ENCODE results near the gene CERK.

CERK gene

DNA sequence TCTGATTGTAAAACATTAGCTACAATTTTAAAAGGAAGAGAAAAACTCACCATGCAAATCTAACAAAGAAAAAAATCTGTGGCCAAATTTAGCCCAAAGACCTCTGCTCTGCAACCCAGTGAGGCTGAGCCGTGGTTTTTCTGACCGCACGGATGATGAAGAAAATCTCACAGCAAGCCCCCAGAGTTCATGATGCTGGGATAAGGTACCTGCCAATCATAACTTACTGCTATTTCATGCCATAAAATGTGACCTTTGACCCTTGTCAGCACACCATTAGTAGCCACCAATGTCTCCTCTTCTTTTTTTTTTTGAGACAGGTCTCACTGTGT, 11.1 kb downstream of the CERK start:
- in situ Hi-C loops (cut with HindIII; ENCODE audit: low sequenced_read_pairs) = no loop called here
- no peak overlapping the region for H3K4me3 ChIP-seq (ENCODE audit: low read depth, low read length)
- TF ChIP-seq, protein P1, sequence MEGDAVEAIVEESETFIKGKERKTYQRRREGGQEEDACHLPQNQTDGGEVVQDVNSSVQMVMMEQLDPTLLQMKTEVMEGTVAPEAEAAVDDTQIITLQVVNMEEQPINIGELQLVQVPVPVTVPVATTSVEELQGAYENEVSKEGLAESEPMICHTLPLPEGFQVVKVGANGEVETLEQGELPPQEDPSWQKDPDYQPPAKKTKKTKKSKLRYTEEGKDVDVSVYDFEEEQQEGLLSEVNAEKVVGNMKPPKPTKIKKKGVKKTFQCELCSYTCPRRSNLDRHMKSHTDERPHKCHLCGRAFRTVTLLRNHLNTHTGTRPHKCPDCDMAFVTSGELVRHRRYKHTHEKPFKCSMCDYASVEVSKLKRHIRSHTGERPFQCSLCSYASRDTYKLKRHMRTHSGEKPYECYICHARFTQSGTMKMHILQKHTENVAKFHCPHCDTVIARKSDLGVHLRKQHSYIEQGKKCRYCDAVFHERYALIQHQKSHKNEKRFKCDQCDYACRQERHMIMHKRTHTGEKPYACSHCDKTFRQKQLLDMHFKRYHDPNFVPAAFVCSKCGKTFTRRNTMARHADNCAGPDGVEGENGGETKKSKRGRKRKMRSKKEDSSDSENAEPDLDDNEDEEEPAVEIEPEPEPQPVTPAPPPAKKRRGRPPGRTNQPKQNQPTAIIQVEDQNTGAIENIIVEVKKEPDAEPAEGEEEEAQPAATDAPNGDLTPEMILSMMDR (IDR thresholded peaks at IDR 0.05; ENCODE audit: low read depth, low read length) = no peak
- DNase-seq (ENCODE audit: low read depth, low spot score) = no peak

DNA sequence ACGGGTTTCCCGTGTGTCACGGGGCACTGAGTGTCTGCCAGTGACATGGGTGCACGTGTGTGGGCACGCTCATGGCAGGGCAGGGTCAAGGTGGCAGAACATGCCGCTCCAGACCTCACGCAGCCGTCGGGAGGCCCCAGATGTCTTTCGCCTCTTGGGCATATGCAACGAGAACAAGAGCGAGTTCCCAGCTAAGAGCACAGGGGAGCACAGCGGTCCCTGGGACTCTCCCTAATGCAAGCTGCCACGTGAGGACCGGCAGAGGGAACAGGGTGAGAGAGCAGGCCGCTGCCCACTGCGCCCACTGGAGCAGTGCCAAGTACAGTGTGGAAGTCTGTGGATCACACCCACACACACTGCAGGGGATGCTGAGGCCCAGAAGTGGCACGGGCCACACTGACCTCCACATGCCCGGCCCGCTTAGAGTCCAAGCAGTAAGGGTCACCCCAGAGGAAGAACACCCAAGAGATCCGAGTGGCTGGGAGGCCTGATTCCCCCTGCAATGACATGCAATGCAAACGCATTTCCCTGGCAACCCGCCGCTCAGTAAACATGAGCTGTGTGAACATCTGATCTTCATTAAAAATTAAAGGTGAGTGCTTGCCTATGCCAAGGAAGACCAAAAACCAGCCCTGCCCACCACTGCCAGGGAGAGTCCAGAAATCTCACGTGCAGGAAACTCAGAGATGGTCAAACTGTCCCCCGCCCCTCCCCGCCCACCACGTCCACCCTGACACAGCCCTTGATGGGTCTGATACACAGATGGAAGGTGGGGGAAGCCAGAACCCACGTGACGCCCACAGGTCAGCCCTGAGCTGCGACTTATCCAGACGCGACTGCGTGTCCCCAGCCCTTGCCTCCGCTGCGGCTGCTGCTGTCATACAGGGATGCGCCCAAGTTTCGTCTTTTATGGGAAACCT, 11.7 kb downstream of the CERK start:
- TF ChIP-seq, protein P1 (IDR thresholded peaks at IDR 0.05; ENCODE audit: low read depth, low read length) = no peak
- no peak overlapping the region for H3K4me3 ChIP-seq (ENCODE audit: low read depth, low read length)
- in situ Hi-C loops (cut with HindIII; ENCODE audit: low sequenced_read_pairs) = no loop called here
- peak; percentile 33 for DNase-seq (ENCODE audit: low read depth, low spot score)

DNA sequence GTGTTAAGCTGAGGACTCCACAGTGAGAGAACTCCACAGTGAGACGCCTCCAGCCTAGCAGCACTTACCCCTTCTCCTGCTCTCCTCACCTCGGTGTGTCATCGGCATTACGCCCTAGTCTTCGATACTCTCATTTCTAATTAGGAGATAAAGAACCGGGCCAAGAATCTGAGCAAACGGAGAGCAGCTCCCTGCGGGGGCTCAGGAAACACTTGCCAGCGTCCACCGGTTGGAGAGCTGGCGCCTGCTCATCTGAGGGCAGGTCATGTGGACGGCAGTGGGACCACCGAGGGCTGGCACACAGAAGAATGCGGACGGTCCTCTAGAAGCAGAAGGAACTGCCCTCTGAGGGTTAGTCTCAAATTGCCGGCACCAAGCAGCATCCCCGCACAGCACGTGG, 13.0 kb downstream of the CERK start:
- in situ Hi-C loops (cut with HindIII; ENCODE audit: low sequenced_read_pairs) = no loop called here

GRCh38 chr22:46723882-46724281, 14.2 kb downstream of the CERK start:
- TF ChIP-seq, protein P1 (IDR thresholded peaks at IDR 0.05; ENCODE audit: low read depth, low read length) = no peak
- H3K4me3 ChIP-seq (ENCODE audit: low read depth, low read length) = no peak overlapping the region
- no peak for DNase-seq (ENCODE audit: low read depth, low spot score)
- in situ Hi-C loops (cut with HindIII; ENCODE audit: low sequenced_read_pairs) = no loop called here

More for the DNA sequence above, 13.0 kb downstream of the CERK start:
- TF ChIP-seq, protein P1 (IDR thresholded peaks at IDR 0.05; ENCODE audit: low read depth, low read length) = no peak
- DNase-seq (ENCODE audit: low read depth, low spot score) = no peak
- no peak overlapping the region for H3K4me3 ChIP-seq (ENCODE audit: low read depth, low read length)

DNA sequence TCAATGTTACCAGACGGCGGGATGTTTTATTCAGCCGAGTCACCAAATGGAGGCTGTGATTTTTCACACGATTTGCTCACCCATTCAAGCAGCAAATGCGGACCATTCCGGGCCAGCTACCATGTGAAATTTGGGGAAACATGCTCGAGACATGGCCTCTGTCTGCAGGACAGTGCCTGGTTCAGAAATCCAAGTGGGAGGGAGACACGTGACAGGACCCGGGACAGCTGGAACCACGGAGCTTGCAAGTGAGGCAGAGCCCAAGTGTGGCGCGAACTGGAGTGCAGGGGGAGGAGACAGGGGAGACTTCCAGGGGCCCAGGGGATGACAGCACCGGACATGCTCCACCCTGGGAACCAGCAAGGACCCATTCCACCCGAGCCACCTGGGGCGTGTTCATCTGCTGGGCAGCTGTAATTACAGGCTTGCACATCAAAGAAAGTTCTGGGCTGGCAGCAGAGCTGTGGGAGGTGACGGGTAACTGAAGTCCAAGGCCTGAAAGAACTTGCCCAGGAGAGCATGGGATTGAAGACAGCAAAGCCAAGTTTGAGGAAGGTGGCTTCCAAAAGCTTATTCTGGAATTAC, 16.5 kb downstream of the CERK start:
- in situ Hi-C loops (cut with HindIII; ENCODE audit: low sequenced_read_pairs) = no loop called here
- H3K4me3 ChIP-seq (ENCODE audit: low read depth, low read length) = no peak overlapping the region
- TF ChIP-seq, protein P1 (IDR thresholded peaks at IDR 0.05; ENCODE audit: low read depth, low read length) = no peak
- DNase-seq (ENCODE audit: low read depth, low spot score) = no peak

DNA sequence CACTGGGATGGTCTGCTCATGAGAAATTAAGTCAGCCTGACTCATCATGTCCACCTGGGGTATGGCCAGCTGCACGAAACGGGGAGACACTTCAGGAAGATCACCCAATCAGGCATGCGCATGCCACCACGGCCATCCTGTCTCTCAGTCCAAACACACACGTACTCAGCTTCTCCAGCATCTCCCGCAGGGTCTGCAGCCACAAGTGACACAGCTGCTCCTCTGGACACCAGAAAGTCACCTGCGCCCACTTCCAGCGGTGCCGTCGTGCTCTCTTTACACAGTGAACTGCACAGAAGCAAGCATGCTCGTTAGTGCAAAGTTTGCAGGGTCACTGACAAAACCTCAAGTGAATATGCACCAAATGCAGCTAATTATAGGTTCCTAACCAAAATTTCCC, 18.1 kb downstream of the CERK start:
- no peak for DNase-seq (ENCODE audit: low read depth, low spot score)
- H3K4me3 ChIP-seq (ENCODE audit: low read depth, low read length) = no peak overlapping the region
- TF ChIP-seq, protein P1 (IDR thresholded peaks at IDR 0.05; ENCODE audit: low read depth, low read length) = no peak
- in situ Hi-C loops (cut with HindIII; ENCODE audit: low sequenced_read_pairs) = no loop called here
